Breast epithelium (tissue), 3 donors: Measurements from ENCODE around the gene NHERF2.

Experiments used
- POLR2A ChIP-seq: fragments of 450-650 bp; IDR thresholded peaks from one replicate; pipeline ENCODE4 v1.6.1; 2016; ENCODE audit warnings: antibody characterized with exemption, mild to moderate bottlenecking, moderate library complexity
- POLR2AphosphoS5 ChIP-seq, 3 donors: sonication (generic); formaldehyde crosslinking; IDR thresholded peaks; one replicate each; pipeline ENCODE4 v1.6.1; 2017; ENCODE audit warnings: antibody characterized with exemption in 3 of 3
- TF ChIP-seq, protein P1 (sequence below), 3 donors: fragments of 450-650 bp; IDR thresholded peaks; one replicate each; pipeline ENCODE4 v1.5.1; 2016 to 2017; ENCODE audit warnings: antibody characterized with exemption in 3 of 3, mild to moderate bottlenecking in 3 of 3, moderate library complexity in 3 of 3

DNA sequence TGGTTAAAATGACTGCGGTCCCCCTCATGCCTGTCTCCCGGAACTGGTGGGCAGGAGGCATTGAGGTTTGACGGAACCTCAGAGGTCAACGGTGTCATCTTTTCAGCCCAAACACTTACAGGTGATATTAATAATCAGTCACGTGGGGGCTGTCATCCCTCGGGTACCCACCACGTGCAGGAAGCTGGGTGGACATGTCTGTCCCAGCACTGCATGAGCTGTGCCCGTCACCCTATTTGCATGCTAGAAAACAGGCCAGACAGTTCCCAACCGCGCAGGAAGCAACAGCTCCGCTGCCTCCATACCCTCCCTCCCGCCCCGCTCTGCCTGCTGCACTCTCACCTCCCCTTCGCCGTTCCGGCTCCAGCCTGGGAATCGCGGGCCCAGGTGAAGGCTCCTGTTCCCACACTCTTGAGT is 35.6 kb upstream of the NHERF2 start:
- TF ChIP-seq, protein P1, sequence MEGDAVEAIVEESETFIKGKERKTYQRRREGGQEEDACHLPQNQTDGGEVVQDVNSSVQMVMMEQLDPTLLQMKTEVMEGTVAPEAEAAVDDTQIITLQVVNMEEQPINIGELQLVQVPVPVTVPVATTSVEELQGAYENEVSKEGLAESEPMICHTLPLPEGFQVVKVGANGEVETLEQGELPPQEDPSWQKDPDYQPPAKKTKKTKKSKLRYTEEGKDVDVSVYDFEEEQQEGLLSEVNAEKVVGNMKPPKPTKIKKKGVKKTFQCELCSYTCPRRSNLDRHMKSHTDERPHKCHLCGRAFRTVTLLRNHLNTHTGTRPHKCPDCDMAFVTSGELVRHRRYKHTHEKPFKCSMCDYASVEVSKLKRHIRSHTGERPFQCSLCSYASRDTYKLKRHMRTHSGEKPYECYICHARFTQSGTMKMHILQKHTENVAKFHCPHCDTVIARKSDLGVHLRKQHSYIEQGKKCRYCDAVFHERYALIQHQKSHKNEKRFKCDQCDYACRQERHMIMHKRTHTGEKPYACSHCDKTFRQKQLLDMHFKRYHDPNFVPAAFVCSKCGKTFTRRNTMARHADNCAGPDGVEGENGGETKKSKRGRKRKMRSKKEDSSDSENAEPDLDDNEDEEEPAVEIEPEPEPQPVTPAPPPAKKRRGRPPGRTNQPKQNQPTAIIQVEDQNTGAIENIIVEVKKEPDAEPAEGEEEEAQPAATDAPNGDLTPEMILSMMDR (IDR thresholded peaks at IDR 0.05) = no peak
- no peak for TF ChIP-seq POLR2A
- TF ChIP-seq POLR2AphosphoS5 (IDR thresholded peaks at IDR 0.05) = no peak
